AG20443 (cell line): ENCODE data around the gene CMIP.

Experiments used
- DNase-seq: peaks from one replicate; pipeline ENCODE4 v3.0.0; 2012; ENCODE audit warnings: low spot score, mixed read lengths

CMIP gene

DNA sequence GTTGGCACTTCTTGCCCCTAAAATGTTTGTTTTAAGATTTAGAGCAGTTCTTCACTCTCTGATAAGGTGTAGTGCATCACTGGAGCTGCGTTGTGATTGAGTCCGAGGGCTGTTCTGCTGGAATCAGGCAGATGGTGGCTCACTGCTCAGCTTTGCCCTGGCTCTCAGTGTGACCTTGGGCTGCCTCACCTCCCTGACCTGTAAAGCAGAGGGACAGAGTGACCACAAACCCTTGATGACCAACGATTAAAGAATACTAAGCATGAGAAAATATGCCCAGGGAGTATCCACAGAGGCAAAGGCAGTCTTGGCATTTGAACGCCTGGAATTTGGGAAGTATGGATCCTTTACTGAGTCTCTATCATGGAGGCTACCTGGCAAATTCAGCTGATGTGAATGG lies 18.1 kb downstream of the CMIP start:
- no peak for DNase-seq

DNA sequence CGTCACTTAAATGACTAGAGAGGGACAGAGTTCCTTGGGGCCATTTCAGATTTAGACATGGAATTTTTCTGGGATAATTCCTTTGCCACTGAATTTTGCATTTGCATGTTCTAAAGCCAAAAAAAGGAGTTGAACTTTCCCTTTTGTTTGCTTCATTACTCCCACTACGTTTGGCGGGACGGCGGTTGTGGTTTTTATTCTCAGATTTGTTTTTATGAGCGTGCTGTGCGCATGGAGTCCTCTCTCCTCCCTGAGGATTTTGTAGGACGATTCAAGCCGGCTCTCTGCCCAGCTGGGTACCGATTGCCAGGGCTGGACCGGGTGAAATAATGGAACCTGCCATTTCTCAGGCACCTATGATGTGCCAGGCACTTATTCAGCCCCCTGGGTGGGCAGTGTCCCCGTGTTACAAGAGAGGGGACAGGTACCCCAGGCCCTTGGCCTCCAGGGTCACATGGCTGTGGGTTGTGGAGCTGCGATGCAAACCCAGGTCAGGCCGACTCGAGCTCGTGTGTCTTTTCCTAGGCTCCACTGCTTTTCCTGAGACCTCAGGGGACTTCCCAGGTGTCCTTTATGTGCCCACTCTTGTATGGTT lies 18.8 kb downstream of the CMIP start:
- no peak for DNase-seq

DNA sequence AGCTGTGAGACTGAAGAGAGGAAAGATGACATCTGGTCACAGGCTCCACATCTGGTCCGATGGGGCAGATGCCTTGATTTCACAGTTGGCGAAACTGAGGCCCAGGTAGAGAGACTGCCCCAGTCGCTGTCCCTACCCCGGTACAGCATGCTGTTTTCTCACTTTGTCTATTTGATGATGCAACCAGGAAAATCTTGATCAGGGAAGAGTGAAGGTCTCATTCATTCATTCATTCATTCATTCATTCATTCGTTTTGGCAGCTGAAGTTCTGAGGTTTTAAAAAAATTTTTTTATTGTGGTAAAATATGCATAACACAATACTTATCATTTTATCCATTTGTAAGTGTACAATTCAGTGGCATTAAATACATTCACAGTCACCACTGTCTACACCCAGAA lies 19.7 kb downstream of the CMIP start:
- no peak for DNase-seq

DNA sequence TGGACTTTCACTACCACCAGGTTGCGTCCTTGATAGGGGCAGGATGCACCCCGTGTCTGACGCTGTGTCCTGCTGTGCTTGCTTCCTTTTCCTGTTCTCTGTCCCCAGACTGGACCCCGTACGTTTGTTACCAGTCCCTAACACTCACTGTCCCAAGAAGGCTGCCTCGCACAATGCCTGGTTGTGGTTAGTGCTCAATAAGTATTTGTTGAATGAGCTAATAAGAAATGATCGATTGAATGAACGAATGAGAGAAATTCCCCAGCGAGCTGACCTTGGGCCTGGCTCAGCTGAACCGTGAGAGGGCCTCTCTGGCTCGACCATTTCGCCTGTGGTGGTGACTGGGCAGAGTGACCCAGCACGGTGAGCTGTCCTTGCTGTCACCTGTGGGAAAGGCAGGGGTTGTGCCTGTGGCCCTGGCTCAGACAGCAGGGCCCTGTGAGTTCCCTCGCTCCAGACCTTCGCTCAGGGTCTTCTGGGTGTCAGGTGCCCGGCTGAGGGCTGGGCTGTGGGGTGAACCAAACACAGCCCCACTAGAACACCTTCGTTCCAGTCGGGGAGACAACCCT lies 20.9 kb downstream of the CMIP start:
- DNase-seq, result no peak

DNA sequence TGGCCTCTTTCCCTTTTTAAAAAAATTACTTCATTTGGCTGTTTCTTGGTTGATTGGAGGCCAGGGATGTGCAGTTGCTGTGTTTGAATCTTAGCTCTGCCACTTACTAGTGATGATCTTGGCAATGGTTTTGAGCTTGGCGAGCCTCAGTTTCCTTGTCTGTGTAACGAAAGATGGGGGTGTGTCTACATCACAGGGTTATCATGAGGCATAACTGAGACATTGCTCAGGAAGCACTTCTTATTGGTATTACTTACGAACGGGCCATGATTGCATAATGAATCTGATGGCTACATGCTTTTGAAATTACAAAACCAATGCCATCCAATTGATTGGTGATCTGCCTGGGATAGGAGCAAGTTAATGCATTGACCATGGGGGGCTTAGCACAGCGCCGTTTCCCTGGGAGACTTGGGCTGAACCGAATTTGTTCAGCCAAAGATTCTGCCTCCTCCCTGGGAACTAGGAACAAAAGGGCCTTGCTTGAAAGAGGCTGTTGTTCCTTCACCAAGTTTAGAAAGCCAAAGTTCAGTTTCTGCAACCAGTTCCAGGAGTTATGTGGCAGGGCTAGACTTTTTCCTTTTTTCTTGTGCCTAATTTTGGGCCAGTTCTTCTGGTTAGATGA lies 21.9 kb downstream of the CMIP start:
- DNase-seq, result peak; percentile 32

DNA sequence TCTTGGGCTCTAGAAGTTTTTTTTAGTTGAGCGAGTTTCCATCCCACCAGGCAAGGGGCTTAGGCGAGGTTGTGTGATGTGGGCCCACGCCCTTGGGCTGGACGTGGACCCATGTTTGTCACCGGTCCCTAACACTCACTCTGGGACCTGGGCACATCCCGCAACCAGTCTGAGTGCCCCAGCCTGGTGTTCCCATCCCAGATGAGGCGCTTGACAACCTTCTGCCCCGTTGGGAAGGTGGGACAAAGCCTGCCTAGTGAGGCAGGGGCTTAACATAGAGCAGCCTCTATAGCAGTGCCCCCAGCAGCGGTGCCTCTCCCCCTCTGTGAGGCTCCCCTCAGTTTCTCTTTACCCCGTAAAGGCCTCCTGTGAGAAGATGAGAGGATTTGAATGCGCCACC lies 22.5 kb downstream of the CMIP start:
- DNase-seq, result no peak

DNA sequence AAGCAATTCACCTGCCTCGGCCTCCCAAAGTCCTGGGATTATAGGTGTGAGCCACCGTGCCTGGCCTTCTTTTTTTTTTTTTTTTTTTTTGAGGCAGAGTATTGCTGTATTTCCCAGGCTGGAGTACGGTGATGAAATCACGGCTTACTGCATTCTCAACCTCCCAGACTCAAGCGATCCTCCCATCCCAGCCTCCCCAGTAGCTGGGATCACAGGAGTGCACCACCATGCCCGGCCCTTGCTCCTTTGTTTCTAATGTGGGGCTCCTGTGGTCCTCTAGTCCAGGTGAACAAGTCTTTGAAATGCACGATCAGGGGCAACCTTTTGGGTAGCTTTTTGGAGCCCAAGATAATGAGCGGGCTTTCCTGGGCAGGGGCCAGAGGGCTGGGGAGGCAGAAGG lies 23.2 kb downstream of the CMIP start:
- no peak for DNase-seq

DNA sequence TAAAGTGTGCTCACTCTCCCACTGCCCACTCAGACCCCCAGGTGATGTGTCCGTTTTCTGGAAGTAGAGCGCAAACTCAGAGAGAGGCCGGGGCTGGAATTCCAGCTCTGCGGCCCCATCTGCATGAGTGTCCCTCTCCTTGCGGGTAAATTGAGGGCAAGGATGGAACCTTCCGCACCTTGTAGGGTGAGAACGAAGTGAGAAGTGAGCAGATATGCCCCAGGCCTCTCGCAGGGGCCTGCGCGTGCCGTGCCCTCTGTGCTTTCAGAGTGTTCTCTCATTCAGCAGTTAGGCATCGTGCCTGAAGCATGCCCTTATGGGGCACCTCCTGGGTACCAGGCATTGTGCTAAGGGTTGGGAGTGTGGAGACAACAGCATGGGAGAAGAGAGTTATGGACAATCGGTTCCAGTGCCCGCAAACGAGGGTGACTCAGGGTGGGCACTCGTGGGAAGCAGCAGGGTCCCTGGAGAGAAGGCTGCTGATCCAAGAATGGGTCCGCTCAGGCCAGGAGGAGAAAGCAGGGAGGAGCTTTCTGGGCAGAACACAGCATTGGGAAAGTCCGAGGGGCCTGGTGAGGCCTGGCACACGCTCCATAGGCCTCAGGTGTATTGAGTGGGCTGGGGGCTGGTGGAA lies 23.8 kb downstream of the CMIP start:
- no peak for DNase-seq

DNA sequence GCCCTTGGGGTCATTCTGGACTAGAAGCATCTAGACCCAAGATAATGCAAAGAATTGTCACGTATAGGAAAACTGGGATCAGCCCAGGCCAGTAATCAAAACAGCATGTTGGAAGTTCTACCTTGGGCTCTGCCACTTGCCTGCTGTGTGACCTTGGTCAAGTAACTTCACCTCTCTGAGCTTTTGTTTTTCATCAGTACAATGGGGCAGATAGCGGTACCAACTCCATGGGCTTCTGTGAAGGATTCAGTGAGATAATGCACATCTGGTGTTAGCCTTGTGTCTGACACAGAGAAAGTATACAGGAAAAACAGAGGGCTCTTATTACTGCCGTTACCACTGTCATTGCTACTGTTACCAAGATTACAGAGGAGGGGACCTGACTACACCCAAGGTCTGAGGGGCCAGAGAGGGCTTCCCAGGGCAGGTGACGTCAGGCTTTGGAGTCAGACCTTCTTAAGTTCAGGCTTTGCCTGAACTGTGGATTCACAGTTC lies 24.6 kb downstream of the CMIP start:
- no peak for DNase-seq

DNA sequence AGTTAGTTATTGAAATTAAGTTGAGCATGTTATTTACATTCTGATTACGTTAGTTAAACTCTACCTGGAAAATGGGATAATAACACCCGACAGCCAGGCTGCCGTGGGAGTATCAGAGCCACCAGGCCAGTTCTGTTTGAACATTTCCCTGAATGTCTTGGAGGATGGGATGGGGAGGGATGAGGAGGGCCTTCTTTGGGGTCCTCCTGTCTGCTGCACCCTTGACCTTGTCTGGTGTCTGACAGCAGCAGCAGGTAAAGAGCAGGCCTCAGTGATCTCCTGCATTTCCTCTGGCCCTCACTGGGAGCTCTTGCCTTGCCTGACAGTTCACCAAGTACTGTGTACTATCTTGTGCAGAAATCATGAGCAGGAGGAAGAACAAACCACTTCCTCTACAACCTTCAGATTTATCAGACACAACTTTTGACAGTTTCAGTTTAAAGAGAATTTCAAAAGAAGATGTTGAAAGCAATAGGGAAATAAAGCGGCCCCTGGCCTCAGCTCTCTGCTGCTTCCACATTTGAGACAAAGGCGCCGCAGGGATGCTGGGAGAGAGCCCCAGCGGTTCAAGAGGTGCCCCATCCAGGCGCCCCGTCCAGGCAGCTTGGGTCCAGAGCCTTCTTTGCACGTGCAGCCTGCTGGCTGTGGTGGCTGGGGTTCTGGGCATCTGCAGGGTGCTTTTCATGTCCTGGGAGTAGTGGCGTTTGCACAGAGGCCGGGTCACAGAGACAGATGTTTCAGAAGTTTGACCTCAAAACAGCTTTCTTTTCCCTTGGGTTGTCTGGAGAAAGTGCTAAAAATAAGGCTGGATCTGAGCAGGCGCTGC lies 25.3 kb downstream of the CMIP start:
- no peak for DNase-seq

DNA sequence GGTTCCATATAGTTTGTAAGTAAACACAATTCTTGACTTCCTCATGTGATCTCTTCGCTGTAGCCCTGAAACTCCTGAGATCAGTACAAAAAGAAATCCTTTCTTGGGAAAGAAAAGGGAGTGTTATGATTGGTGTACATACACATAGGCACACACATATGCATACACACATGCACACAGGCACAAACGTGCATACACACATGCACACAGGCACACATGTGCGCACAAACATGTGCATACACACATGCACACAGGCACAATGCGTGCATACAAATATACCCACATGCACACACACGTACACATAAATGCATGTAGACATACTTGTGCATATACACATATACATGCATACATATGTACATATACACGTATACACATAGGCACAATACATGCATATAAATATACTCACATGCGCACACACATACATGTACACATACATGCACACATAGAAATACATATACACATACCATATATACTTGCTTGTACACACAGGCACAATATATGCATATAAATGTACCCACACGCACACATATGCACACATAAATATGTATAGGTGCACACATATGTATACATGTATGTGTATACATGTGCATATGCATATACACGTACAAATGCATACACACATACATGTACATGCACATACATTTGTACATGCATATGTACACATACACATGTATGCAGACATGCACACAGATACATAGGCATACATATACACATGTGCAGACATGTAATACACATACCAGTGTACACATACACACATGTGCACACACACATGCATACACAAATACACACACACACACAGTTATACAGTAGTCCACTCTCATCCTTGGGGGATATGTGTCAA lies 26.4 kb downstream of the CMIP start:
- no peak for DNase-seq

DNA sequence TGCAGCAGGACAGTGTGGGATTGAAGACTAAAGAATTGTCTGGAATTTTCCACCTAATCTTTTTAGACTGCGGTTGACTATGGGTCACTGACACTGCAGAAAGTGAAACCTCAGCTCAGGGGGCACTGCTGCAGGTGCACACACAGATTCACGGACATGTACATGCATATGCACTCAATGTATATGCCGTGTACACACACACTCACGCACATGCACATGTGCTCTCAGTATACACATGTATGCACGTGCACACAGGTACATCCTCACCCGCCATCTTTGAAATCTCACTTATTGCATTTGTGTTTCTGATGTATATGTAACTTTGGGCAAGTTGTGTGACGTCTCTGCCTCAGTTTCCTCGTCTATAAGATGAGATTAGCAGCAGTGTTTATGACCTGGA lies 27.3 kb downstream of the CMIP start:
- no peak for DNase-seq

DNA sequence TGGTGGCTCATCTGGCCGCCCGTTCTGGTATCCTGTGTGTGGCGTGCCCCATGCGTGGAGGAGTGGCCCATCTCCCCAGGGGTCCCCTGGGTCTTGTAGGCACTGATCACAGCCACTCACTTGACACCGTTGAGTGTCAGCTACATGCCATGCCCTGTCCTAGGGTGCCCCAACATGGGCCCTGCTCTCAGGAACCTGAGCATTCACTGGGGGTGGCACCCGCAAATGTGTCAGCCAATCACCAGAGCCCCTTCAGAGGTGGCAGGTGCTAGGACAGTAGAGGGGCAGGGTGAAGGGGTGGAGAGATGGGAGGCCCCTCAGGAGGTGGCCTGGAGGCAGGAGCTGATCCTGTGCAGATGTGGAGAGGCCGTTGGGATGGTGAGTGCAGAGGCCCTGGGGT lies 27.8 kb downstream of the CMIP start:
- DNase-seq, result no peak

DNA sequence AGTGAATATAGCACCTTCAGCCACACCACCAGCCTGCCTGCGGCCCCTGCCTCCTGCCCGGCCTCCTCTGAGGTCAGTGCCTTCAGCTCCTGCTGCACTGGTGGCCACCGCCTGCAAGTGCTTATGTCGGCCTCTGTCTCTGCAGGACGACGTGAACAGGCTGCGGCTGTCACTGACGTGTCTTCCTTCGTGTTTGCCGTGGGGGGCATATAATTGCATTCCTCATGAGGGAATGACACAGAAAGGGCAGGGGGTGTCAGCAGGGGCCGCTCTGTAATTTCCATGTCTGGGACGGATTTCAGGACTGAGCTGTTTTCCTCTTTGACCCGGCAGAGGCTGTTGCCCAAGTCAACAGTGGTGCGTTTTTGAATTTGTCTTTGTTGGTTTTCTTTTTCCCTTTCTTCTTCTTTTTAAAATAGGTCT lies 28.5 kb downstream of the CMIP start:
- no peak for DNase-seq

DNA sequence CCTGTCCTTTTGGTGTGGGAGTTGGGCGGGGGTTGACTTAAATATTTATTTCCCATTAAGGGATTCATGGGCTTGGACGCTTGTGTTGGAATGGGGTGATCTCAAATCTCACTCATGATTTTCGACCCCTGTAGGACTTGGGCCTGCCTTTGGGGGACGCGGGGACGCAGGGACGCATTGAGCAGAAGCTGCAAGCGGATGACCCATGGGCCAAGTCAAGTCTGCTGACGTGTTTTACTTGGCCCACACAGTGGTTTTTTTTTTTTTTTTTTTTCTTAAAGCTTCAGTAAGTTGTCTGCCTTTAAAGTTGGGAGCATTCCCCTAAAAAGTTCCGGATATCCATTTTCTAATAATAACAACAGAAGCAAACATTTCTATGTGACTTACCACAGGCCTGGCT lies 28.9 kb downstream of the CMIP start:
- no peak for DNase-seq

DNA sequence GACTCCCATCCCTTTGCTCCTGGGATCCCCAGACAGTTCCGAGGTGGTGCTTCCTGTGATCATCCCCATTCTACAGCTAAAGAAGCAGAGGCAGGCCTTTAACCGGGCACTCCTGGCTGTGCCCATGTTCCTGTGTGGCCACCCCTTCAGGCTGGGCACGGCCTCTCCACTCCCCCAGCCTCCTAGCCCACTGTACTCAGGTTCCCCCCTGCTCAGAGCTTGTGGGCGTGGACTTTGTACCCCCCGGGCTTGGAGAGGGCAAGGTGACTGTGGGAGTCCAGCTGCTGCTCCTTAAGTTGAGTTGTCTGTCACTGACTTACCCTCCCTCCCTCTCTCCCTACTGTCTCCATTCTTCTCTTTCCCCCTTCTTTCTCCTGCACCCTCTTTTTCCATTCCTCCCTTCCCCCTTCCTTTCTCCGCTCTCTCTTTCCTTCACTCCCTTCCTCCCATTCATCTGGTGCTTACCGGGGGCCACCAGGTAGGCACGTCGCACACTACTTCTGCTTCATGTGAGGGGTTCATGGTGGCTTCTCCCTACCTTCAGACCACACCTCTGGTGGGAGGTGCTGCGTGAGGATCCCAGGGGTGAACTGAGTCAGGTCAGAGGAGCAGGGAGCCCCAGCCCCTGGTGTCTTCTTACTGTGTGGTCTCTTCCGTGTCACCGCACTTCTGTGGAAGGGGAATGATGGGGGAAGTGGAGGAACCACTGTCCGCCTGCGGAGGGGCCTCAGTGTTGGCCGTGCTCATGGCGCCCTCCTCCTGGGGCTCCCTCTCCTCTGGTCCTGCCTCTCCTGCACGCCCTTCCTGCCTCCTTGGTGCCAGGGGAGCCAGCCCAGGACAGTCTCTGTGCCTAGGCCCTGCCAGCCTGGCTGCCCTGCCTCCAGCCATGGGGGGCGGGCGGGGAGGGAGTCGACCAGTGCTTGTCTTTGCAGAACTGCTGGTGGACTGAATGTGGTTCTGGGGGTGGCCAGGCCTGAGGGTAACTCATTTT lies 29.7 kb downstream of the CMIP start:
- DNase-seq, result no peak

DNA sequence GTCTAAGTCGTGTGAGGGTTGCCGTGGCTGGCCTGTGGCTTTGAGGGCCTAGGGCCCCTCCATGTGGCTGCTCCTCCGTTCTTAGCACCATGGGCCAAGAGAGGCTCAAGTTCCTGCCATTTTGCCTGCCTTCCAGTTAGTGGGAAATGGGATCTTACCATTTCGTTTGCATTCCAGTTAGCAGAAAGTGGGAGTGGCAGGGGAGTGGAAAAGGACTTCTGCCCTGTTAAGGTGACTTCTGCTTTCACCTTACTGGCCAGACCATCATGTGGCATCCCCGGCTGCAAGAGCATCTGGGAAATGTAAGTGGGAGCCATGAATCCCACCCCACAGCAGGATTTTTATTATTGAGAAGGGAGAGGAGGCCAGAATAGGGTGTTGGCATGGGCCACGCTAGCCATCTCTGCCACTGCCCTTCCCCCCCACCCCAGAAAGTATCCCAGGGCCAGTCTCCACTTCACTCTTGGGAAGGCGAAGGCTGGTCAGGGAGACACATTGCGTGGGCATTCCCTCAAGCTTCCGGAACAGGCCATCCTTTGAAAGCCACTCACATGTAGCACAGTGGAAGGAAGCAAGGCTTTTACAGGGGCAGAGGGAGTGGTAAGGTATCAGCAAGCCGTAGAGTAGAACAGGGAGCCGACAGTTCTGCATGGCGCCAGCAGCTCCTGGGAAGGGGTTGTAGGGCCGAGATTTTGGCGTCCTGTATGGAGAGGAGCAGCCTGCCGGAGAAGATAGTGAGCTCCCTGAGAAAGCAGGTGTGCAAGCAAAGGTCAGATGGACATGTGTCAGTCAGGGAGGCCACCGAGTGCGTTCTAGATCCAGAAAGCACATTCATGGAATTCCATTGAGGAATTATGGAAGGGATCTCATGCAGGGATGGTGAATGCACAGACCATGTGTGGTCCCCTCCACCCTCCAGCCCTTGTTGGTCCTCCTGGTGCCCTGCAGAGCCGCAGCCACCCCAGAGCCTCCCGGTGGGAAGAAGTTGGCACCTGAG lies 33.4 kb downstream of the CMIP start:
- no peak for DNase-seq

DNA sequence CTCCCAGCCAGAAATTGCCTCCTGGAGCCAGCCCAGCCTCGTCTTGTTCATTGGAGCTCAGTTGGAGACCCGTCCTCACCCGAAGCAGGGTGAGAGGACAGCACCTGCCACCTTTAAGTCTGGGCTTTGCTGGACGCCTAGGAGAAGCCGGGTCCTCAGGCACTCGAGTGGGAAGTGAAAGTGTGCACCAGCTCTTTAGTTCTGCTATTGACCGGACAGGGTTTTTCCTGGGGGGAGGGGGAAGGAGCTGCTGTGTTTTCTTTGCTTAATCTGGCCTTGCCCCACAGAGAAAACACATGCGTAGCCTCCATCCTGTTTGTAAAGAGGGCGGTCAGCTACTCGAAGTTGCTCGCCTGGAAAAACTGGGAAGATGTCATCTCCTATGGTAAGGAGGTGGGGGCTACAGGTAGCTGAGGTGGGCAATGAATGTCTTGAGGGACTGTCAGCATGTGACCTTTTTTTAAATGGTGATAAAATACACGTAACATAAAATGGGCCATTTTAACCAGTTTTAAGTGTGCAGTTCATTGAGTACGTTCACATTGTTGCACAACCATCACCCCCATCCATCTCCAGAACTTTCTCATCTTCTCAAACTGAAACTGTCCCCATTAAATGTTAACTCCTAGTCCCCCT lies 34.4 kb downstream of the CMIP start:
- DNase-seq, result no peak
